Kidney (tissue), 14 donors: ENCODE data around the gene SIRPA. TPM values are rescaled to one million over a fixed set of nuclear protein-coding genes. Genes with fewer than 3 reads are reported as not detected.

ENCODE experiments used
- DNase-seq, 5 donors: peaks; one replicate each; pipeline ENCODE4 v3.0.0-alpha.2; 2013 to 2020
- FAIRE-seq: peaks from 2 replicates; lab custom pipeline; 2012; peaks lifted over from hg19 to GRCh38; lab: Jason Lieb, UNC
- H3K27ac ChIP-seq, 2 donors: one replicate each; pipeline ENCODE4 v1.7.0; 2013; ENCODE audit warnings: low read depth in 2 of 2, low read length in 2 of 2, inconsistent platforms in 1 of 2
- H3K27me3 ChIP-seq: one replicate; pipeline ENCODE4 v1.7.1; 2013; ENCODE audit warnings: low read length, inconsistent platforms; ENCODE audit not compliant: control insufficient read depth, insufficient read depth
- H3K36me3 ChIP-seq, 3 donors: one replicate each; pipeline versions ENCODE4 v1.7.0 to v1.7.1; 2013; ENCODE audit warnings: low read length in 3 of 3, control low read depth in 1 of 3, inconsistent platforms in 1 of 3; ENCODE audit not compliant: insufficient read depth in 3 of 3, control insufficient read depth in 2 of 3
- H3K4me1 ChIP-seq, 3 donors: one replicate each; pipeline versions ENCODE4 v1.7.0 to v1.7.1; 2013; ENCODE audit warnings: low read length in 3 of 3, inconsistent platforms in 1 of 3, low read depth in 1 of 3; ENCODE audit not compliant: control insufficient read depth in 2 of 3, insufficient read depth in 2 of 3
- H3K4me3 ChIP-seq, 3 donors: one replicate each; pipeline versions ENCODE4 v1.7.0 to v1.8.1; 2013; ENCODE audit warnings: low read length in 3 of 3, control low read depth in 1 of 3, inconsistent platforms in 1 of 3
- H3K9ac ChIP-seq, 3 donors: one replicate each; pipeline versions ENCODE4 v1.7.0 to v1.7.1; 2013; ENCODE audit warnings: low read length in 3 of 3, control low read depth in 1 of 3, inconsistent platforms in 1 of 3
- H3K9me3 ChIP-seq, 3 donors: one replicate each; pipeline versions ENCODE4 v1.7.0 to v1.7.1; 2013; ENCODE audit warnings: low read length in 3 of 3, control low read depth in 1 of 3, inconsistent platforms in 1 of 3; ENCODE audit not compliant: control insufficient read depth in 2 of 3, insufficient read depth in 1 of 3
- CTCF ChIP-seq: IDR thresholded peaks from 3 replicates; pipeline ENCODE4 v1.5.1; 2012; ENCODE audit warnings: mild to moderate bottlenecking, moderate library complexity, borderline replicate concordance; ENCODE audit not compliant: insufficient read depth; ENCODE audit errors: extremely low read depth
- intact Hi-C: fragments of 100-400 bp; cut with DNase I; formaldehyde crosslinking; loops from one replicate; pipeline ENCODE4 v1.11.1; 2022
- polyA plus RNA-seq: library from polyadenylated mRNA; stranded (reverse); fragments of 350-450 nt; fragmentation: Illumina TruSeq; extraction: RNeasy Lipid Tissue Mini Kit (QIAGEN cat#74804); gene quantifications from one replicate; pipeline ENCODE4 v1.2.3, GENCODE V29; 2014; ENCODE audit warnings: low read depth, low replicate concordance; ENCODE audit not compliant: insufficient read depth
- total RNA-seq: library from RNA; stranded (reverse); fragmentation: NEBNext Ultra II Directional; extraction: Animal tissue kit (Norgen Biotek cat#: 25700); gene quantifications from one replicate; pipeline ENCODE4 v1.2.1, GENCODE V29; 2021
- donor health status: control.
- donor health status: control.
- donor health status: control.
- donor health status: control.
- donor health status: control.
- donor health status: DM: yes; HTN: yes; CAD: no.
- donor health status: Normal renal cell carcinoma (clear cell type).

Gene SIRPA
- total and polyA plus RNA-seq, 2 donors from 2014 or later: 24.7 to 46.6 TPM

- FAIRE-seq: no peak
- Histone ChIP-seq H3K36me3 (no peaks in the 10 kb centered on the region), H3K4me3 (no peak overlapping the region), H3K9ac (no peak overlapping the region), H3K27me3 (no peaks in the 10 kb centered on the region), H3K9me3 (no peaks in the 10 kb centered on the region), H3K4me1 (peaks cover 0 to 6% (median 5%) of the 10 kb centered on the region in 3 donors), H3K27ac (no peak overlapping the region)
- no peak for TF ChIP-seq CTCF
- DNase-seq: no peak
- intact Hi-C loops: no loop called here
These were observed 44.0 kb downstream of the SIRPA start for GRCh38 chr20:1939270-1939595.

GRCh38 chr20:1940581-1940980, 45.4 kb downstream of the SIRPA start:
- no peaks in the 10 kb centered on the region for H3K9me3 ChIP-seq
- no peaks in the 10 kb centered on the region for H3K36me3 ChIP-seq
- DNase-seq (no peak), FAIRE-seq (no peak)
- no peak overlapping the region for H3K27ac ChIP-seq
- no peak overlapping the region for H3K9ac ChIP-seq
- no peak for TF ChIP-seq CTCF
- intact Hi-C loops: no loop called here
- no peaks in the 10 kb centered on the region for H3K27me3 ChIP-seq
- peaks cover 0 to 16% (median 10%) of the 10 kb centered on the region in 3 donors for H3K4me1 ChIP-seq
- H3K4me3 ChIP-seq: no peak overlapping the region

- H3K9ac ChIP-seq: no peak overlapping the region
- H3K27me3 ChIP-seq: peaks cover 2% of the 10 kb centered on the region
- H3K27ac ChIP-seq: peak overlapping the region in 1 of 2 donors; percentile 3
- intact Hi-C loops: no loop called here
- no peaks in the 10 kb centered on the region for H3K9me3 ChIP-seq
- H3K36me3 ChIP-seq: no peaks in the 10 kb centered on the region
- DNase-seq (no peak), FAIRE-seq (no peak)
- H3K4me3 ChIP-seq: no peak overlapping the region
- peaks cover 0 to 18% (median 10%) of the 10 kb centered on the region in 3 donors for H3K4me1 ChIP-seq
- TF ChIP-seq CTCF: no peak
These were observed 46.0 kb downstream of the SIRPA start for GRCh38 chr20:1941226-1941625.

- FAIRE-seq: no peak
- Histone ChIP-seq H3K36me3 (no peaks in the 10 kb centered on the region), H3K27me3 (peaks cover 2% of the 10 kb centered on the region), H3K9ac (no peak overlapping the region), H3K27ac (no peak overlapping the region), H3K4me3 (no peak overlapping the region), H3K9me3 (no peaks in the 10 kb centered on the region), H3K4me1 (peaks cover 0 to 18% (median 16%) of the 10 kb centered on the region in 3 donors)
- no peak for TF ChIP-seq CTCF
- no peak for DNase-seq
- intact Hi-C loops: no loop called here
These were observed 46.9 kb downstream of the SIRPA start for GRCh38 chr20:1942061-1942460.
